ENCODE measurements around the gene TXNDC2. TPM values are rescaled to one million over a fixed set of nuclear protein-coding genes. Genes with fewer than 3 reads are reported as not detected.

TXNDC2 gene
- total RNA-seq, 1 experiment from 2014 or later: 0.12 TPM

DNA sequence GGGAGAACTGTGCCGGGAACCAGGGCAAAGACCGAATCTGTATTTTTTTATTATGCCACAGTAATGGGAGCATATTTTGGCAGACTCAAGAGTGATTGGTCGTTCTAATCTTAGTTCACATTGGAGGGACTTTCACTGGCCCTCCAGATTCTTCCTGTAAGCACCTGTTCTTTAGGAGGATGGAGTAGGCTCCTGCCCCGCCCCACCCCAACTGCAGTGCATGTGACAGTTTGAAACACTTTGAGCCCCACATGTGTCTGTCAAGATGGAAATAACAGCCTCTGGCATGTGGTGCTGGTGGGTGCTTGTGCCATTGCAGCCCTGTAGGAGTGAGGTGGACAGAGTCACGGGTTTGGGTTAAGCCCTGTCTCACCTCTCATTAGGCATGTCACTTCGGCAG is 43.3 kb upstream of the TXNDC2 start:
- Histone ChIP-seq H3K9me3 (ENCODE audit: control insufficient read depth in 1 of 2, insufficient read depth in 1 of 2, low read depth in 1 of 2, low read length in 2 of 2) (no peaks in the 10 kb centered on the region), H3K4me2 (ENCODE audit: low read length) (no peak overlapping the region), H3K9me2 (ENCODE audit: insufficient read depth) (no peaks in the 10 kb centered on the region), H3K79me2 (ENCODE audit: insufficient read depth, low read length) (no peaks in the 10 kb centered on the region), H3K4me1 (ENCODE audit: control insufficient read depth in 1 of 2, insufficient read depth in 2 of 2, low read length in 2 of 2) (peaks cover 18 to 19% of the 10 kb centered on the region in 2 experiments), H3K27me3 (ENCODE audit: insufficient read depth, low read length) (no peaks in the 10 kb centered on the region), H4K20me1 (ENCODE audit: insufficient read depth) (no peaks in the 10 kb centered on the region), H3K27ac (ENCODE audit: low read depth, low read length) (no peak overlapping the region), H3K4me3 (replicated peaks in 1 of 2; ENCODE audit: low read depth in 1 of 2, low read length in 2 of 2) (no peak overlapping the region), H2AFZ (ENCODE audit: low read depth, low read length, poor library complexity, severe bottlenecking) (no peak overlapping the region), H3K36me3 (ENCODE audit: control insufficient read depth in 1 of 2, insufficient read depth in 2 of 2, low read length in 2 of 2) (no peaks in the 10 kb centered on the region), H3K9ac (ENCODE audit: low read length) (no peak overlapping the region)
- POLR2A ChIA-PET: no interaction called here
- RAD21 ChIA-PET (ENCODE audit: low non-redundant PET in 1 of 2, low total read pairs in 2 of 2, uncharacterized antibody in 2 of 2, unreplicated experiment in 2 of 2): no interaction called here
- CTCF ChIA-PET: no interaction called here
- ATAC-seq (no peak), DNase-seq (ENCODE audit: low read depth, low spot score) (no peak)
- intact Hi-C loops (cut with micrococcal nuclease): no loop called here
- no peak for TF ChIP-seq SP1 (IDR thresholded peaks at IDR 0.05; ENCODE audit: low read depth)
- TF ChIP-seq TCF7L2 (IDR thresholded peaks at IDR 0.05; ENCODE audit: borderline replicate concordance, extremely low read depth, insufficient read depth, insufficient read length): no peak
- TF ChIP-seq EGR1 (IDR thresholded peaks at IDR 0.05; ENCODE audit: low read depth): no peak
- no TSS peak for BruUV-seq (replicated peaks)

DNA sequence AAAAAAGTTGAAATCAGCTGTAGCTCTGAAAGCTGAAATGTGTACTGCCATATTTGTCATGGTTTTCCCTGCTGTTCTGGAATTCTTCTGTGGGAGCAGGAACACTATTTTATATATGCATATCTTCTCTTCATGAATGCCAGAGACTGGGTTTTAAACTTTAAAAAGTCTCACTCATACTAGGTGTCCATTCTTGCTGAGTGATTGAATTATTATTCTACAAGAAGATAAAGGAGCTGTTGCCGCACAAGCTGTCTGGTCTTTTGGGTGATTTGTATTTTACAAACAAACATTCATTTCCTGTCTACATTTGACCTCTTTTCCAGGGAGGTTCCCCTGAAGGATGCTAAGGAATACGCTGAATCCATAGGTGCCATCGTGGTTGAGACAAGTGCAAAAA is 40.5 kb upstream of the TXNDC2 start:
- H3K9me3 ChIP-seq (ENCODE audit: control insufficient read depth in 1 of 2, insufficient read depth in 1 of 2, low read depth in 1 of 2, low read length in 2 of 2): no peaks in the 10 kb centered on the region
- H3K36me3 ChIP-seq (ENCODE audit: control insufficient read depth in 1 of 2, insufficient read depth in 2 of 2, low read length in 2 of 2): no peaks in the 10 kb centered on the region
- ATAC-seq: no peak
- H3K27me3 ChIP-seq (ENCODE audit: insufficient read depth, low read length): no peaks in the 10 kb centered on the region
- H4K20me1 ChIP-seq (ENCODE audit: insufficient read depth): no peaks in the 10 kb centered on the region
- no peaks in the 10 kb centered on the region; a peak in 1 of 4 replicates for H3K4me1 ChIP-seq (ENCODE audit: control insufficient read depth in 1 of 2, insufficient read depth in 2 of 2, low read length in 2 of 2)
- H3K4me3 ChIP-seq (replicated peaks in 1 of 2; ENCODE audit: low read depth in 1 of 2, low read length in 2 of 2): no peak overlapping the region
- BruUV-seq (replicated peaks): no TSS peak
- RAD21 ChIA-PET (ENCODE audit: low non-redundant PET in 1 of 2, low total read pairs in 2 of 2, uncharacterized antibody in 2 of 2, unreplicated experiment in 2 of 2): no interaction called here
- H3K4me2 ChIP-seq (ENCODE audit: low read length): no peak overlapping the region
- no peaks in the 10 kb centered on the region for H3K79me2 ChIP-seq (ENCODE audit: insufficient read depth, low read length)
- CTCF ChIA-PET: no interaction called here
- DNase-seq (ENCODE audit: low read depth, low spot score): no peak
- no peaks in the 10 kb centered on the region for H3K9me2 ChIP-seq (ENCODE audit: insufficient read depth)
- H3K9ac ChIP-seq (ENCODE audit: low read length): no peak overlapping the region
- intact Hi-C loops (cut with micrococcal nuclease): no loop called here
- H3K27ac ChIP-seq (ENCODE audit: low read depth, low read length): no peak overlapping the region
- POLR2A ChIA-PET: no interaction called here
- TF ChIP-seq, protein P1, sequence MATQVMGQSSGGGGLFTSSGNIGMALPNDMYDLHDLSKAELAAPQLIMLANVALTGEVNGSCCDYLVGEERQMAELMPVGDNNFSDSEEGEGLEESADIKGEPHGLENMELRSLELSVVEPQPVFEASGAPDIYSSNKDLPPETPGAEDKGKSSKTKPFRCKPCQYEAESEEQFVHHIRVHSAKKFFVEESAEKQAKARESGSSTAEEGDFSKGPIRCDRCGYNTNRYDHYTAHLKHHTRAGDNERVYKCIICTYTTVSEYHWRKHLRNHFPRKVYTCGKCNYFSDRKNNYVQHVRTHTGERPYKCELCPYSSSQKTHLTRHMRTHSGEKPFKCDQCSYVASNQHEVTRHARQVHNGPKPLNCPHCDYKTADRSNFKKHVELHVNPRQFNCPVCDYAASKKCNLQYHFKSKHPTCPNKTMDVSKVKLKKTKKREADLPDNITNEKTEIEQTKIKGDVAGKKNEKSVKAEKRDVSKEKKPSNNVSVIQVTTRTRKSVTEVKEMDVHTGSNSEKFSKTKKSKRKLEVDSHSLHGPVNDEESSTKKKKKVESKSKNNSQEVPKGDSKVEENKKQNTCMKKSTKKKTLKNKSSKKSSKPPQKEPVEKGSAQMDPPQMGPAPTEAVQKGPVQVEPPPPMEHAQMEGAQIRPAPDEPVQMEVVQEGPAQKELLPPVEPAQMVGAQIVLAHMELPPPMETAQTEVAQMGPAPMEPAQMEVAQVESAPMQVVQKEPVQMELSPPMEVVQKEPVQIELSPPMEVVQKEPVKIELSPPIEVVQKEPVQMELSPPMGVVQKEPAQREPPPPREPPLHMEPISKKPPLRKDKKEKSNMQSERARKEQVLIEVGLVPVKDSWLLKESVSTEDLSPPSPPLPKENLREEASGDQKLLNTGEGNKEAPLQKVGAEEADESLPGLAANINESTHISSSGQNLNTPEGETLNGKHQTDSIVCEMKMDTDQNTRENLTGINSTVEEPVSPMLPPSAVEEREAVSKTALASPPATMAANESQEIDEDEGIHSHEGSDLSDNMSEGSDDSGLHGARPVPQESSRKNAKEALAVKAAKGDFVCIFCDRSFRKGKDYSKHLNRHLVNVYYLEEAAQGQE (IDR thresholded peaks at IDR 0.05; ENCODE audit: low read depth): no peak
- no peak overlapping the region for H2AFZ ChIP-seq (ENCODE audit: low read depth, low read length, poor library complexity, severe bottlenecking)

Measured in HCT116 (cell line).